ENCODE measurements around the gene CMTM3.

- TF ChIP-seq, protein P1, sequence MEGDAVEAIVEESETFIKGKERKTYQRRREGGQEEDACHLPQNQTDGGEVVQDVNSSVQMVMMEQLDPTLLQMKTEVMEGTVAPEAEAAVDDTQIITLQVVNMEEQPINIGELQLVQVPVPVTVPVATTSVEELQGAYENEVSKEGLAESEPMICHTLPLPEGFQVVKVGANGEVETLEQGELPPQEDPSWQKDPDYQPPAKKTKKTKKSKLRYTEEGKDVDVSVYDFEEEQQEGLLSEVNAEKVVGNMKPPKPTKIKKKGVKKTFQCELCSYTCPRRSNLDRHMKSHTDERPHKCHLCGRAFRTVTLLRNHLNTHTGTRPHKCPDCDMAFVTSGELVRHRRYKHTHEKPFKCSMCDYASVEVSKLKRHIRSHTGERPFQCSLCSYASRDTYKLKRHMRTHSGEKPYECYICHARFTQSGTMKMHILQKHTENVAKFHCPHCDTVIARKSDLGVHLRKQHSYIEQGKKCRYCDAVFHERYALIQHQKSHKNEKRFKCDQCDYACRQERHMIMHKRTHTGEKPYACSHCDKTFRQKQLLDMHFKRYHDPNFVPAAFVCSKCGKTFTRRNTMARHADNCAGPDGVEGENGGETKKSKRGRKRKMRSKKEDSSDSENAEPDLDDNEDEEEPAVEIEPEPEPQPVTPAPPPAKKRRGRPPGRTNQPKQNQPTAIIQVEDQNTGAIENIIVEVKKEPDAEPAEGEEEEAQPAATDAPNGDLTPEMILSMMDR (IDR thresholded peaks at IDR 0.05) = peak; percentile 86
- no peak for TF ChIP-seq ZFX (IDR thresholded peaks at IDR 0.05; ENCODE audit: borderline replicate concordance)
Observed at GRCh38 chr16:66604376-66605176, at the start of gene CMTM3.
